T-cell (primary cell): ENCODE data around the gene ZNF804B. TPM values are rescaled to one million over a fixed set of nuclear protein-coding genes. Genes with fewer than 3 reads are reported as not detected.

Source experiments
- ATAC-seq, 4 experiments: fragments of 200-7000 bp in 3 of 4; fragments of 150-1000 bp in 1 of 4; cut with Tn5 transposase; replicated peaks in 1 of 4; 1 replicate in 3 of 4; 2 replicates in 1 of 4; pipeline ENCODE4 v1.10.0; 2021; ENCODE audit warnings: moderate library complexity in 3 of 4, mild to moderate bottlenecking in 2 of 4, moderate number of reproducible peaks in 1 of 4
- CTCF ChIA-PET, 2 donors: fragments of 300-600 bp; sonication (Branson Sonifier 250); formaldehyde crosslinking; loops; one replicate each; lab custom pipeline; 2022; ENCODE audit warnings: antibody characterized with exemption in 2 of 2; lab: Charles Lee
- POLR2A ChIA-PET, 2 donors: fragments of 300-600 bp; sonication (Branson Sonifier 250); formaldehyde crosslinking; loops; one replicate each; lab custom pipeline; 2022; ENCODE audit warnings: antibody characterized with exemption in 2 of 2; lab: Charles Lee
- DNase-seq, 35 experiments: peaks; one replicate each; pipeline versions ENCODE4 v3.0.0 to v3.0.0-alpha.2; 2013 to 2023
- H3K27ac ChIP-seq: one replicate; pipeline ENCODE4 v1.5.1; 2013; ENCODE audit warnings: low read length
- H3K27me3 ChIP-seq, 2 experiments: replicated peaks in 1 of 2; 1 replicate in 1 of 2; 2 replicates in 1 of 2; pipeline versions ENCODE4 v1.6.1 to v1.7.0; 2013; ENCODE audit warnings: low read length in 1 of 2, mixed read lengths in 1 of 2; ENCODE audit not compliant: control insufficient read depth in 2 of 2, insufficient read depth in 2 of 2; ENCODE audit errors: extremely low read depth in 1 of 2
- H3K36me3 ChIP-seq, 2 donors: 1 replicate in 1 of 2; 2 replicates in 1 of 2; pipeline versions ENCODE4 v1.6.1 to v1.7.0; 2013; ENCODE audit warnings: low read length in 1 of 2; ENCODE audit not compliant: control insufficient read depth in 2 of 2, insufficient read depth in 1 of 2; ENCODE audit errors: extremely low read depth in 1 of 2
- H3K4me1 ChIP-seq, 2 experiments: 1 replicate in 1 of 2; 2 replicates in 1 of 2; pipeline versions ENCODE4 v1.6.1 to v1.7.0; 2013; ENCODE audit warnings: low read length in 2 of 2, mixed read lengths in 1 of 2; ENCODE audit not compliant: insufficient read depth in 2 of 2, control insufficient read depth in 1 of 2; ENCODE audit errors: extremely low read depth in 1 of 2
- H3K4me3 ChIP-seq, 2 donors: 1 replicate in 1 of 2; 2 replicates in 1 of 2; pipeline versions ENCODE4 v1.5.1 to v1.7.0; 2013; ENCODE audit warnings: mild to moderate bottlenecking in 2 of 2, low read length in 1 of 2, moderate library complexity in 1 of 2; ENCODE audit not compliant: control insufficient read depth in 1 of 2; ENCODE audit errors: extremely low read depth in 1 of 2
- H3K9me3 ChIP-seq: 2 replicates; pipeline ENCODE4 v1.7.0; 2013
- H3K27ac Mint-ChIP-seq, 2 donors: one replicate each; pipeline ENCODE4 v1.8.0; 2020 to 2021; ENCODE audit warnings: mild to moderate bottlenecking in 2 of 2, mixed read lengths in 2 of 2
- H3K27me3 Mint-ChIP-seq, 2 donors: one replicate each; pipeline ENCODE4 v1.8.0; 2021 to 2022; ENCODE audit warnings: mixed read lengths in 2 of 2
- H3K36me3 Mint-ChIP-seq: one replicate; pipeline ENCODE4 v1.8.0; 2021; ENCODE audit warnings: mixed read lengths
- H3K4me1 Mint-ChIP-seq, 3 donors: one replicate each; pipeline ENCODE4 v1.8.0; 2020 to 2022; ENCODE audit warnings: mixed read lengths in 3 of 3, mild to moderate bottlenecking in 1 of 3
- H3K4me3 Mint-ChIP-seq, 3 donors: one replicate each; pipeline ENCODE4 v1.8.0; 2020 to 2022; ENCODE audit warnings: mild to moderate bottlenecking in 3 of 3, mixed read lengths in 3 of 3, moderate library complexity in 3 of 3
- H3K9me3 Mint-ChIP-seq, 3 donors: one replicate each; pipeline ENCODE4 v1.8.0; 2020 to 2022; ENCODE audit warnings: mixed read lengths in 3 of 3
- WGBS: methylation state at CpG from one replicate; pipeline ENCODE4 v1.1.5; 2013; ENCODE audit warnings: missing lambda C conversion rate; ENCODE audit not compliant: insufficient coverage; 5-methylcytosine and 5-hydroxymethylcytosine counted together
- total RNA-seq, 35 experiments: library from RNA in 6 of 35; stranded (reverse) in 6 of 35; fragments of 120-200 nt in 1 of 35; gene quantifications; one replicate each; pipeline versions ENCODE4 v1.2.1 to v1.2.4 and lab custom pipeline; 2013 to 2026

Gene ZNF804B
- total RNA-seq, 5 donors from 2014 or later (not counting 1 experiment from before 2014, with no cell fraction given), result not detected

GRCh38 chr7:89029864-89030263 is 270.4 kb downstream of the ZNF804B start:
- H3K4me3 ChIP-seq, result no peak overlapping the region
- peaks cover 0 to 7% (median 0%) of the 10 kb centered on the region in 3 donors for H3K9me3 Mint-ChIP-seq
- H3K4me3 Mint-ChIP-seq, result no peak overlapping the region
- no peaks in the 10 kb centered on the region for H3K4me1 ChIP-seq
- no peak overlapping the region for H3K27ac Mint-ChIP-seq
- H3K27me3 ChIP-seq, result no peaks in the 10 kb centered on the region
- ATAC-seq (peak in 2 of 4 experiments; percentile 43 to 53), DNase-seq (no peak)
- peaks cover 0 to 3% (median 0%) of the 10 kb centered on the region in 3 donors for H3K4me1 Mint-ChIP-seq
- no peaks in the 10 kb centered on the region for H3K9me3 ChIP-seq
- WGBS, result no CpG with 5 or more reads among the region's 2 CpGs
- H3K27ac ChIP-seq, result no peak overlapping the region
- CTCF ChIA-PET, result no interaction called here
- H3K36me3 ChIP-seq, result no peaks in the 10 kb centered on the region
- no peaks in the 10 kb centered on the region for H3K36me3 Mint-ChIP-seq
- no peaks in the 10 kb centered on the region for H3K27me3 Mint-ChIP-seq
- POLR2A ChIA-PET, result no interaction called here

- ChIA-PET CTCF (no interaction called here), POLR2A (no interaction called here)
- Histone ChIP-seq H3K9me3 (no peaks in the 10 kb centered on the region), H3K36me3 (no peaks in the 10 kb centered on the region), H3K27me3 (no peaks in the 10 kb centered on the region), H3K27ac (no peak overlapping the region), H3K4me1 (no peaks in the 10 kb centered on the region), H3K4me3 (no peak overlapping the region)
- no peak overlapping the region for H3K27ac Mint-ChIP-seq
- no CpG with 5 or more reads among the region's 1 CpG for WGBS
- H3K36me3 Mint-ChIP-seq, result no peaks in the 10 kb centered on the region
- no peak overlapping the region for H3K4me3 Mint-ChIP-seq
- ATAC-seq (no peak), DNase-seq (no peak)
- H3K27me3 Mint-ChIP-seq, result no peaks in the 10 kb centered on the region
- H3K9me3 Mint-ChIP-seq, result peaks cover 4 to 21% (median 11%) of the 10 kb centered on the region in 3 donors
- no peaks in the 10 kb centered on the region for H3K4me1 Mint-ChIP-seq
Observed at GRCh38 chr7:89041240-89041639, 281.7 kb downstream of the ZNF804B start.

- no peak overlapping the region for H3K27ac Mint-ChIP-seq
- H3K4me3 Mint-ChIP-seq, result no peak overlapping the region
- Histone ChIP-seq H3K27ac (no peak overlapping the region), H3K36me3 (no peaks in the 10 kb centered on the region), H3K4me1 (no peaks in the 10 kb centered on the region), H3K27me3 (no peaks in the 10 kb centered on the region), H3K4me3 (no peak overlapping the region), H3K9me3 (no peaks in the 10 kb centered on the region)
- no peaks in the 10 kb centered on the region for H3K27me3 Mint-ChIP-seq
- ATAC-seq, result no peak
- POLR2A ChIA-PET, result no interaction called here
- WGBS, result no CpG with 5 or more reads among the region's 3 CpGs
- peaks cover 7 to 21% (median 11%) of the 10 kb centered on the region in 3 donors for H3K9me3 Mint-ChIP-seq
- no peaks in the 10 kb centered on the region for H3K4me1 Mint-ChIP-seq
- no peak for DNase-seq
- no peaks in the 10 kb centered on the region for H3K36me3 Mint-ChIP-seq
- CTCF ChIA-PET, result no interaction called here
Observed at GRCh38 chr7:89042940-89043339, 283.4 kb downstream of the ZNF804B start.

- CTCF ChIA-PET, result no interaction called here
Observed at GRCh38 chr7:89049043-89049442, 289.5 kb downstream of the ZNF804B start.

DNA sequence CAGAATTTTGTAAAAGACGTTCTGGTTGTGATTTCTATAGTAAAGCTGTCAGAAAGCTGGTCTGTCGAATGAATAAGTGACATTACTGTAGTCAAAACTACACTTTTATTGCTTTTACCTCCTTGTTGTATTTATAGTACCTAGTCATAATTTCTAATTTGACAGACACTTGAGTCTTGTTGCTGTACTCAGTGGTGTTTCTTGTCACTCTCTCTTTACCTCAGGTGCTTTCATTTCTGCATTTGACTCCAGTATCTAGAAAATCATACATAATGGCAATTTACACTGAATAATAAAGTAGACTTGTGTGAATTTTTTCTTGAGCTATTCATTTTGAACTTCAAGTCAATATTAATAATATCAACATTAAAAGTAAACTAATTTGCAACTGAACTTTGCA is 293.6 kb downstream of the ZNF804B start:
- no peak overlapping the region for H3K4me3 ChIP-seq
- H3K27me3 ChIP-seq, result no peaks in the 10 kb centered on the region
- no peaks in the 10 kb centered on the region for H3K36me3 Mint-ChIP-seq
- no peaks in the 10 kb centered on the region for H3K36me3 ChIP-seq
- ChIA-PET CTCF (interaction anchor here in 1 of 2 donors (0.6 kb wide), 1 partner anchor 72 kb away, joined by 5 read pairs; no protein-coding TSS in a partner anchor), POLR2A (no interaction called here)
- no peak overlapping the region for H3K4me3 Mint-ChIP-seq
- no peak overlapping the region for H3K27ac Mint-ChIP-seq
- H3K9me3 ChIP-seq, result no peaks in the 10 kb centered on the region
- no peaks in the 10 kb centered on the region for H3K4me1 ChIP-seq
- no peaks in the 10 kb centered on the region for H3K9me3 Mint-ChIP-seq
- no CpG with 5 or more reads among the region's 2 CpGs for WGBS
- H3K4me1 Mint-ChIP-seq, result peaks cover 0 to 4% (median 0%) of the 10 kb centered on the region in 3 donors
- no peak overlapping the region for H3K27ac ChIP-seq
- DNase-seq (no peak), ATAC-seq (no peak)
- H3K27me3 Mint-ChIP-seq, result peaks cover 0 to 10% of the 10 kb centered on the region in 2 donors

More at GRCh38 chr7:89049043-89049442, 289.5 kb downstream of the ZNF804B start:
- Mint-ChIP-seq H3K4me3 (no peak overlapping the region), H3K36me3 (no peaks in the 10 kb centered on the region), H3K9me3 (peaks cover 0 to 6% (median 2%) of the 10 kb centered on the region in 3 donors), H3K27ac (no peak overlapping the region), H3K27me3 (peaks cover 0 to 4% of the 10 kb centered on the region in 2 donors), H3K4me1 (peaks cover 0 to 4% (median 0%) of the 10 kb centered on the region in 3 donors)
- H3K27ac ChIP-seq, result no peak overlapping the region
- WGBS, result no CpG with 5 or more reads among the region's 3 CpGs
- POLR2A ChIA-PET, result no interaction called here
- H3K27me3 ChIP-seq, result no peaks in the 10 kb centered on the region
- no peak overlapping the region for H3K4me3 ChIP-seq
- H3K36me3 ChIP-seq, result no peaks in the 10 kb centered on the region
- ATAC-seq (no peak), DNase-seq (no peak)
- H3K9me3 ChIP-seq, result no peaks in the 10 kb centered on the region
- H3K4me1 ChIP-seq, result no peaks in the 10 kb centered on the region

- Mint-ChIP-seq H3K27ac (no peak overlapping the region), H3K36me3 (no peaks in the 10 kb centered on the region), H3K4me3 (no peak overlapping the region), H3K27me3 (peaks cover 0 to 10% of the 10 kb centered on the region in 2 donors), H3K9me3 (no peaks in the 10 kb centered on the region), H3K4me1 (peaks cover 0 to 4% (median 0%) of the 10 kb centered on the region in 3 donors)
- POLR2A ChIA-PET, result no interaction called here
- ATAC-seq (no peak), DNase-seq (no peak)
- H3K27ac ChIP-seq, result no peak overlapping the region
- H3K9me3 ChIP-seq, result no peaks in the 10 kb centered on the region
- no CpG with 5 or more reads among the region's 2 CpGs for WGBS
- H3K36me3 ChIP-seq, result no peaks in the 10 kb centered on the region
- H3K4me1 ChIP-seq, result no peaks in the 10 kb centered on the region
- H3K4me3 ChIP-seq, result no peak overlapping the region
- CTCF ChIA-PET, result no interaction called here
- no peaks in the 10 kb centered on the region for H3K27me3 ChIP-seq
Observed at GRCh38 chr7:89054361-89054760, 294.9 kb downstream of the ZNF804B start.

GRCh38 chr7:89060234-89060633 is 300.7 kb downstream of the ZNF804B start:
- ChIA-PET POLR2A (no interaction called here), CTCF (no interaction called here)
- DNase-seq (no peak), ATAC-seq (no peak)
- Mint-ChIP-seq H3K27ac (no peak overlapping the region), H3K4me3 (no peak overlapping the region), H3K9me3 (no peaks in the 10 kb centered on the region), H3K36me3 (no peaks in the 10 kb centered on the region), H3K4me1 (no peaks in the 10 kb centered on the region), H3K27me3 (peaks cover 0 to 6% of the 10 kb centered on the region in 2 donors)
- Histone ChIP-seq H3K27ac (no peak overlapping the region), H3K4me1 (no peaks in the 10 kb centered on the region), H3K9me3 (no peaks in the 10 kb centered on the region), H3K4me3 (no peak overlapping the region), H3K36me3 (no peaks in the 10 kb centered on the region), H3K27me3 (no peaks in the 10 kb centered on the region)
- no CpG with 5 or more reads among the region's 2 CpGs for WGBS
